HG03064 (cell line): ENCODE results near the gene MED26.
A peak's percentile ranks its signal among the peaks of the same experiment; 100 is the strongest.

ENCODE experiments used
- ATAC-seq: cut with Tn5 transposase; IDR thresholded peaks from one replicate; pipeline ENCODE4 v1.9.1; 2021; ENCODE audit warnings: low read depth; ENCODE audit not compliant: unreplicated experiment

The MED26 gene

GRCh38 chr19:16594131-16594586 is 33.8 kb downstream of the MED26 start:
- ATAC-seq = no peak

GRCh38 chr19:16593181-16593580 is 34.8 kb downstream of the MED26 start:
- no peak for ATAC-seq

- ATAC-seq = no peak
These were observed 36.0 kb downstream of the MED26 start for GRCh38 chr19:16591803-16592556.

- no peak for ATAC-seq
These were observed 36.9 kb downstream of the MED26 start for GRCh38 chr19:16590876-16591802.

- ATAC-seq = no peak
These were observed 38.1 kb downstream of the MED26 start for GRCh38 chr19:16589917-16590316.

- ATAC-seq = no peak
These were observed 39.0 kb downstream of the MED26 start for GRCh38 chr19:16588824-16589577.

GRCh38 chr19:16587833-16588823 is 39.9 kb downstream of the MED26 start:
- ATAC-seq = no peak

- ATAC-seq = no peak
These were observed 40.8 kb downstream of the MED26 start for GRCh38 chr19:16586991-16587832.

GRCh38 chr19:16586477-16586871 is 41.5 kb downstream of the MED26 start:
- ATAC-seq = no peak

- no peak for ATAC-seq
These were observed 42.1 kb downstream of the MED26 start for GRCh38 chr19:16585808-16586476.

GRCh38 chr19:16585094-16585801 is 42.8 kb downstream of the MED26 start:
- ATAC-seq = no peak

GRCh38 chr19:16584248-16585093 is 43.5 kb downstream of the MED26 start:
- peak; percentile 37 for ATAC-seq

- ATAC-seq = no peak
These were observed 45.3 kb downstream of the MED26 start for GRCh38 chr19:16582486-16583261.

- no peak for ATAC-seq
These were observed 46.0 kb downstream of the MED26 start for GRCh38 chr19:16581971-16582343.

- no peak for ATAC-seq
These were observed 46.6 kb downstream of the MED26 start for GRCh38 chr19:16581145-16581970.
